RWPE2 (cell line): ENCODE results near the gene APOL1.
"Not testable (repeated sequence)": the region's sequence is repeated elsewhere in the genome, so short reads cannot be mapped to it uniquely, and the experiment has no call there.

Experiments
- ATAC-seq: fragments of 200-7000 bp; cut with Tn5 transposase; 3 replicates; pipeline ENCODE4 v1.9.1; 2021; ENCODE audit warnings: low read depth
- DNase-seq: peaks from one replicate; pipeline ENCODE4 v3.0.0-alpha.2; 2020; ENCODE audit warnings: low spot score
- H3K27ac ChIP-seq: fragments of 450-650 bp; 2 replicates; pipeline ENCODE4 v1.5.1; 2017; ENCODE audit warnings: mild to moderate bottlenecking; ENCODE audit not compliant: poor library complexity, severe bottlenecking
- H3K27me3 ChIP-seq: fragments of 250-450 bp; sonication (Bioruptor Pico); 2 replicates; pipeline ENCODE4 v1.5.1; 2021; ENCODE audit warnings: mild to moderate bottlenecking, moderate library complexity; ENCODE audit not compliant: insufficient read depth, poor library complexity, severe bottlenecking
- H3K36me3 ChIP-seq: fragments of 250-450 bp; sonication (Bioruptor Pico); 2 replicates; pipeline ENCODE4 v1.5.1; 2020; ENCODE audit warnings: low read depth, mild to moderate bottlenecking, moderate library complexity
- H3K4me1 ChIP-seq: fragments of 250-450 bp; sonication (Bioruptor Pico); 2 replicates; pipeline ENCODE4 v1.5.1; 2021; ENCODE audit warnings: mild to moderate bottlenecking, moderate library complexity; ENCODE audit not compliant: insufficient read depth, poor library complexity, severe bottlenecking
- H3K4me3 ChIP-seq: fragments of 250-450 bp; sonication (Bioruptor Pico); 2 replicates; pipeline ENCODE4 v1.5.1; 2021; ENCODE audit warnings: mild to moderate bottlenecking, moderate library complexity; ENCODE audit not compliant: severe bottlenecking
- H3K9me3 ChIP-seq: fragments of 250-450 bp; sonication (Bioruptor Pico); 2 replicates; pipeline ENCODE4 v1.5.1; 2021; ENCODE audit warnings: mild to moderate bottlenecking, moderate library complexity; ENCODE audit not compliant: severe bottlenecking
- TF ChIP-seq, protein P1 (sequence below): fragments of 450-650 bp; IDR thresholded peaks from one replicate; pipeline ENCODE4 v1.5.1; 2017; ENCODE audit warnings: mild to moderate bottlenecking, moderate library complexity; ENCODE audit not compliant: poor library complexity, severe bottlenecking

APOL1 gene

DNA sequence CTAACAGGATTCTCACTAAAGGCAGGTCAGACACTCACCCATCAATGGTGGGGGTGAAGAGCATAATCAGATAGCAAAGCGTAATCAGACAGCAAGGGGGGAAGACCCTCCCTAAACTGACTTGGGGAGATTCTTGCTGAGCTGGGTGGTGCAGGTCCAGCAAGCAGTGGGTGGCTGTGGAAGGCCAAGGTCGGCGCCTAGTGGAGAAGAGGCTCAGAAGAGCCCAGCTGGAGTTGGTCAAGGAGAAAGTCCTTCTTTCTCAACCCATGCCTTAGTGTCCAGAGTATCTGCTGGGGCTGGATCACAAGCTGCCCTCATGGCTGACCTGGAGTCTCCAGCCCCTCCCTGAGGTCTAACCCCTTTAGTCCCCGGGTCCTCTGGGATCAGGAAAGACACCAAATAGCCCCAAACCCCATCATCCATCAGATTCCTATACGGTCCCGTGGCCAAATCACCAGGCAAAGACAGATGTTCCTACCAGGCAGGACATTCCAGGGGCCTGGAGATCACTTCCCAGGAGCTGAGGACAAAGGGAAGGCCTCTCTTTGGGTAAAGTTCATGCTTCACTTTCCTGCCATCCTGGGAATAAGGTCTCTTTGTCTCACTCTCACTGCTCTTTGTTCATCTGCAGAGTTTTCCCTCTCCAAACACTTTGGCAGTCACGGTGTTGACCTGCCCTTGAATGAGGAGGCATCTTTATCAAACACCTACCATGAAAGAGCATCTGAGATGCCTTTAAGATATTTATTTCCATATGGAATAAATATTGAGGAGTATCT is 11.1 kb downstream of the APOL1 start:
- H3K9me3 ChIP-seq, H3K27ac ChIP-seq, ATAC-seq, H3K36me3 ChIP-seq, H3K4me3 ChIP-seq, H3K27me3 ChIP-seq, H3K4me1 ChIP-seq: not testable (repeated sequence)
- peak; percentile 15 for DNase-seq

DNA sequence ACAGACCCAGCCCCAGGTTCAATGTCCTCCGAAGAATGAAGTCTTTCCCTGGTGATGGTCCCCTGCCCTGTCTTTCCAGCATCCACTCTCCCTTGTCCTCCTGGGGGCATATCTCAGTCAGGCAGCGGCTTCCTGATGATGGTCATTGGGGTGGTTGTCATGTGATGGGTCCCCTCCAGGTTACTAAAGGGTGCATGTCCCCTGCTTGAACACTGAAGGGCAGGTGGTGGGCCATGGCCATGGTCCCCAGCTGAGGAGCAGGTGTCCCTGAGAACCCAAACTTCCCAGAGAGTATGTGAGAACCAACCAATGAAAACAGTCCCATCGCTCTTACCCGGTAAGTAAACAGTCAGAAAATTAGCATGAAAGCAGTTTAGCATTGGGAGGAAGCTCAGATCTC is 14.1 kb downstream of the APOL1 start:
- no peaks in the 10 kb centered on the region for H3K9me3 ChIP-seq
- H3K36me3 ChIP-seq = no peaks in the 10 kb centered on the region
- H3K27me3 ChIP-seq = no peaks in the 10 kb centered on the region
- H3K27ac ChIP-seq = no peak overlapping the region
- H3K4me1 ChIP-seq = no peaks in the 10 kb centered on the region
- ATAC-seq (no peak), DNase-seq (peak; percentile 10)
- TF ChIP-seq, protein P1, sequence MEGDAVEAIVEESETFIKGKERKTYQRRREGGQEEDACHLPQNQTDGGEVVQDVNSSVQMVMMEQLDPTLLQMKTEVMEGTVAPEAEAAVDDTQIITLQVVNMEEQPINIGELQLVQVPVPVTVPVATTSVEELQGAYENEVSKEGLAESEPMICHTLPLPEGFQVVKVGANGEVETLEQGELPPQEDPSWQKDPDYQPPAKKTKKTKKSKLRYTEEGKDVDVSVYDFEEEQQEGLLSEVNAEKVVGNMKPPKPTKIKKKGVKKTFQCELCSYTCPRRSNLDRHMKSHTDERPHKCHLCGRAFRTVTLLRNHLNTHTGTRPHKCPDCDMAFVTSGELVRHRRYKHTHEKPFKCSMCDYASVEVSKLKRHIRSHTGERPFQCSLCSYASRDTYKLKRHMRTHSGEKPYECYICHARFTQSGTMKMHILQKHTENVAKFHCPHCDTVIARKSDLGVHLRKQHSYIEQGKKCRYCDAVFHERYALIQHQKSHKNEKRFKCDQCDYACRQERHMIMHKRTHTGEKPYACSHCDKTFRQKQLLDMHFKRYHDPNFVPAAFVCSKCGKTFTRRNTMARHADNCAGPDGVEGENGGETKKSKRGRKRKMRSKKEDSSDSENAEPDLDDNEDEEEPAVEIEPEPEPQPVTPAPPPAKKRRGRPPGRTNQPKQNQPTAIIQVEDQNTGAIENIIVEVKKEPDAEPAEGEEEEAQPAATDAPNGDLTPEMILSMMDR = no peak
- no peak overlapping the region for H3K4me3 ChIP-seq

DNA sequence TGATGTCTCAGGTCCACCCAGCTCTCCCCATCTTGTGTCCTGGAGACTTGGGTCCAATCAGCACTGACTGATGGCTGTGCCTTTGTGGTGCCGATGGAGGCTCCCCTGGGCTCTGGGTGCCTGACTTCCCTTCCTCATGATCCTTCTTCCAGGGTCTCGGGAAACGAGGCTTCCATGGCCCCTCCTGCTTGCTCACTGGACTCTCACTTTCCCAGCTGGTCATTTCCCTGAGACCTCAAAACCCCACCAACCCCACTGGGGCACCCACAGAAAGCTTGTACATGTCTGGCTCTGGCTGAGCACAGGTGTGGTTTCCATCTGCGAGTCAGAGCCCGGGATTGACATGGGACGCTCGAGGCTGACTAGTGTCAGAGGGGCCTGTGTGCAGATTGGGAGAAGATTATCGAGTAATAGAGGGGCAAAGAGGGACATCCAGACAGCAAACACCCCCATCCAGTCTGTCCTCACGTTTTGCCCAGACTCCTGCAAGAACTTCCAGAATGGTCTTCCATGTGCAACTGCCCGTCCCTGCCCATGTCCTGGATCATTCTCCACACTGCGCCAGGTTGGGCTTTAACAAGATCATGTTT is 15.1 kb downstream of the APOL1 start:
- no peak overlapping the region for H3K4me3 ChIP-seq
- no peaks in the 10 kb centered on the region for H3K27me3 ChIP-seq
- H3K27ac ChIP-seq = no peak overlapping the region
- DNase-seq = peak; percentile 29
- TF ChIP-seq, protein P1 = no peak
- 0 out of 3 replicates have a peak, but pooled peaks have one; percentile 11 for ATAC-seq
- no peaks in the 10 kb centered on the region for H3K36me3 ChIP-seq
- no peaks in the 10 kb centered on the region for H3K9me3 ChIP-seq
- no peaks in the 10 kb centered on the region for H3K4me1 ChIP-seq

DNA sequence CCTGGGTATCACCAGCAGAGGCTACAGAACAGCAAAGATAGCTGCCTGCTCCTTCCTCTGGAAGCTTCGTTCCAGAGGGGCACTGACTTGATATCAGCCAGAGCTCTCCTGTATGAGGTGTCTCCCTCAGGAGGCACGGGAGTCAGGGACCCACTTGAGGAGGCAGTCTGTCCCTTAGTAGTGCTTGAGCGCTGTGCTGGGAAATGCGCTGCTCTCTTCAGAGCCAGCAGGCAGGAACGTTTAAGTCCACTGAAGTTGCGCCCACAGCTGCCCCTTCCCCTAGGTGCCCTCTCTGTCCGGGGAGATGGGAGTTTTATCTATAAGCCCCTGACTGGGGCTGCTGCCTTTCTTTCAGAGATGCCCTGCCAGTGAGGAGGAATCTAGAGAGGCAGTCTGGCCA is 18.3 kb downstream of the APOL1 start:
- H3K27me3 ChIP-seq, H3K36me3 ChIP-seq, H3K4me3 ChIP-seq, H3K4me1 ChIP-seq, H3K9me3 ChIP-seq, DNase-seq, H3K27ac ChIP-seq, ATAC-seq: not testable (repeated sequence)

DNA sequence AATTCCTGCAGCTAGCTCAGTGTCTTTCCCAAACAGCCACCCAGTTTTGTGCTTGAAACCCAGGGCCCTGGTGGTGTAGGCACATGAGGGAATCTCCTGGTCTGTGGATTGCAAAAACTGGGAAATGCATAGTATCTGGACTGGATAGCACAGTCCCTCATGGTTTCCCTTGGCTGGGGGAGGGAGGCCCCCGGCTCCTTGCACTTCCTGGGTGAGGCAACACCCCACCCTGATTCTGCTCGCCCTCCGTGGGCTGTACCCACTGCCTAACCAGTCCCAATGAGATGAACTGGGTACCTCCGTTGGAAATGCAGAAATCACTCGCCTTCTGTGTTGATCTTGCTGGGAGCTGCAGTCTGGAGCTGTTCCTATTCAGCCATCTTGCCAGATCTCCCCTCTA is 19.0 kb downstream of the APOL1 start:
- H3K36me3 ChIP-seq, H3K27me3 ChIP-seq, H3K27ac ChIP-seq, DNase-seq, H3K4me1 ChIP-seq, ATAC-seq, H3K4me3 ChIP-seq, H3K9me3 ChIP-seq: not testable (repeated sequence)

DNA sequence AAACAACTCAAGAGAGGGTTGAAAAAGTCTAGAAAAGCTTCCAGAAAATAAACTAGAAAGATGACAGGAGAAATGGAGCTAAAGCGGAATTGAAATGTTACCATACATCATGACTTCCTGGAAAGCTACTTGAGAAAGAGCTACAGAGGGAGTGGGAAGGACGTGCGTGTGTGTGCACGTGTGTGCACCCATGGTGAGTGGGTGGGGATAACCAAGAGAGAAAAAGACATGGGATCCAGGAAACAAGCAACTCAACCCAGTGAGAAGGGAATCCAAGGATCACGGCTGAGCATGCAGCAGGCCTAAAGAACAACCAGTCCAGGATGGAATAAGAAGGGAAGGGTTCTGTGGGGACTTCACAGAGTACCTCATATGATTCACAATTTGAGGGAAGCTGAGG is 21.6 kb downstream of the APOL1 start:
- Histone ChIP-seq H3K9me3 (no peaks in the 10 kb centered on the region), H3K4me3 (no peak overlapping the region), H3K27ac (no peak overlapping the region), H3K4me1 (no peaks in the 10 kb centered on the region), H3K36me3 (no peaks in the 10 kb centered on the region), H3K27me3 (no peaks in the 10 kb centered on the region)
- TF ChIP-seq, protein P1 = no peak
- DNase-seq (no peak), ATAC-seq (0 out of 3 replicates have a peak, but pooled peaks have one; percentile 1)
